Erythroblast (primary cell): ENCODE data around the gene HDAC4.

Experiments used
- DNase-seq, 2 experiments: peaks; one replicate each; lab custom pipeline; 2025; lab: John Stamatoyannopoulos, UW
- GATA1 ChIP-seq: IDR thresholded peaks from 2 replicates; pipeline ENCODE4 v1.6.1; 2011; ENCODE audit warnings: low read depth, mild to moderate bottlenecking, control low read depth, low read length, moderate library complexity
- POLR2A ChIP-seq: IDR thresholded peaks from 2 replicates; pipeline ENCODE4 v1.6.1; 2011; ENCODE audit warnings: mild to moderate bottlenecking, low read length

The HDAC4 gene

DNA sequence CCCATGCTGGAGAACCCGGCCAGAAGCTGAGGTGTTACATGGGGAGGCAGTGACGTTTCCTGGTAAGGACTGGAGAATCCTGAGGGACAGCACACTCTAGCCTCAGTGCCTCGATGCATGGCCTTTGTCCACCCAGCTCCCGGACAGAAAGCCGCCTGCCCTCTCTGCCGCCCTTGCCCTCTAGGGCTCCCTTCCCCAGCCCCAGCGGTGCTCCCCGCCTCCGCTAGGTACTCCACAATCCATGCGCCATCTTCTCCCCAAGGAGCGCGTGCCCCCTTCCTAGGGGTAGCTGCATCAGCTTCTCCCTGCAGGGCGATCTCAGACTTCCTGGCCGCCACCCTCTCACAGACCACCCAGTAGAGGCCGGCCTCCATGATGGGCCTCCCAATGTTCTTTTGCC, 301.3 kb downstream of the HDAC4 start:
- TF ChIP-seq GATA1 = no peak
- no peak for TF ChIP-seq POLR2A
- DNase-seq = no peak

DNA sequence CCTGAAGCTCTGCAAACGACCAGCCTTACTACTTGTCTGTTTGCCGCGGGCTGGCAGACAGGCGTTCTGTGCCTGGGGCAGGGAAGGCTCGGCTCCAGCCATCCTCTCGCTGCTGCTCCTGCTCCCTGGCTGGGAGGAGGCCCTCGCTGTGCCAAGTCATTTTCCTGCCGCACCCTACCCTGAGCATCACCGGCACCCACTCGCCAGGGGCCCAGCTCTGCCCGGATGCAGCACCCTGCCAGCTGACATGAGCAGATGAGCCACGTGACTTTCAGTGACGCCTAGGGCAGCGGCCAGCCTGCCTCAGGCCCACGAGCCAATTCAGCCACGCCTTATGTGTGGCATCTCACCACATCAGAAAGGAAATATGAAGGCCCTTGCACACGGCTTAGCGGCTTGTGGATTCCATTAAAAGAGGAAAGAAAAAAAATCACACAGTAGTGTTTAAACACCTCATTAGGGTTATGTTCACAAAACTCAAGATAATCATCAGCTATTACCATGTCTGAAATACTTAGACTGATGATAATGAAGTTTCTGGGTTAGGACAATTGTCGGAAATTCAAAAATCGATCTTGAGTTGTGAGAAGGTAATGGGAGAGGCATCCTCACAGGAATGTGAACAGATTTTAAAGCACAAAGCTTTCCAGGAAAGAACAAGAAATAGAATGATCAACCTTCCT, 302.4 kb downstream of the HDAC4 start:
- TF ChIP-seq POLR2A (no peak), GATA1 (no peak)
- DNase-seq = no peak

DNA sequence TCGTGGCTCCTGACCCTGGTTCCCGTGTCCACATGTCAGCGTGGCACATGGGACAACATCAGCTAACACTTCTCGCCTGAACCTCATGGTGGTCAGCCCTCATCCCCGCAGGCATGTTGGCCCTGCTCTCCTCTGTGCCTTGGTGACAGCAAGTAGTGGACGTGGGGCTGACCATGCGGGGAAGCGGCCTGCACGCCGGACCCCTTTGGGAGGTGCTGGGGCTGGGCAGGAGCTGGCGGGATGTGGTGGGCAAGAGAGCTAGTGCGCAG, 303.5 kb downstream of the HDAC4 start:
- no peak for TF ChIP-seq POLR2A
- TF ChIP-seq GATA1 = no peak
- no peak for DNase-seq

DNA sequence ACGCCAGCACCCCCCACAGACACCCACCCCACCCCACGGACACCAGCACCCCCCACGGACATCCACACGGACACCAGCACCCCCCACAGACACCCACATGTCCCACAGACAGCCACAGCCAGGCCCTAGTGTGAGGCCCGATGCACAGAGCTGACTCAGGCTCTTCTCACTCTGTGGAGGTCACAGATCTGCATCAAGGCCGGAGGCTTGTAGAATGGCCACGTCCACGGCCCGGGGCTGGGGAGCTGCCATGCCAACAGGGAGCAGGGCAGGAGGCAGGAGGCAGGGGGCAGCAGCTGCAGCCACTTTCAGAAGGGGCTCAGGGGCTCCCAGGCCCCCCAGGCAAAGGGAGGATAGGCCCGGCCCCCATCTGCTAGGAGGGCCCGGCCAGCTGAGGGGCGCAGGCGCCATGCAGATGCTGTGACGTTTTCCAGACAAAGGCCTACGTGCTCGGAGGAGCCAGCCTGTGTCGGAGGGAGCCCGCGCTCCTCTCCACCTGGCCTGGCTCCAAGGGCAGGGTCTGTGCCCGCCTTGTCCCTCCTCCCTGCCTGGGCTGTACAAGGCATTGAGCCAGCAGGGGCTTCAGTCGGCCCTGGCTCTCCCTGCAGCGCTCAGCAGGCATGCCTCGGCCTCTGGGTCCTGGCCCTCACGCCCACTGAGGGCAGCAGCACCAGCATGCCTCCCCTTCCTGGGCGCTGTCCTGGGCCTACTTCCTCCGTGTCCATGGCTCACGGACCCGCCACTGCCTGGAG, 304.0 kb downstream of the HDAC4 start:
- DNase-seq = no peak
- TF ChIP-seq POLR2A (no peak), GATA1 (no peak)

DNA sequence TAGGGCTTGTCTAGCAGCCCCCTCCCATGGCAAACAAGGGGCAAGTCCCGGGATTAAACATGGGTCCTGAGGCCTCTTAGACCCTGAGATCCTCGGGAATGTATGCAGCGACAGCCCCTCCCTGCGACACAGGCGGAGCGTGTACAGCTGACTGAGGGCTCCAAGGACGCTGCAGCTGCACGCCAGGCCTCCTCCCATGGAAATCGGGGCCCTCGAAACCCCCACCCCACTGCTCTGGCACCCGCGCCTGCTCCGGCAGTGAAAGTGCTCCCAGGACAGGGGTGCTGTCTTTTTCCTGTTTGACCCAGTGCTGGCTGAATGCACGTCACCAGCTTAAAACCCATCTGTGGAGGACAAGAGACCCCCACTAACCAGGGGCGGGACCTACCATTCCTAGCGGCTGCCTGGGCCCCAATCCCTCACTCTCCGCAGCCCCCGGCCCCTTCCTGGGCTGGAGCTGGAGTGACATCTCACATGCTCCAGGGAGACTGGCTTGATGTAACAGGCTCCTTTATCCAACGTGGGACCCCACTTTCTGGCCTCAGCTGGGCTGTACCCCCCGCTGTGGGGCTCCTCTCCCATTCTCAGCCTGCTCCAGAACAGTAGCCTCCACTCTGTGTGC, 305.2 kb downstream of the HDAC4 start:
- TF ChIP-seq GATA1 = no peak
- TF ChIP-seq POLR2A = no peak
- DNase-seq = no peak

DNA sequence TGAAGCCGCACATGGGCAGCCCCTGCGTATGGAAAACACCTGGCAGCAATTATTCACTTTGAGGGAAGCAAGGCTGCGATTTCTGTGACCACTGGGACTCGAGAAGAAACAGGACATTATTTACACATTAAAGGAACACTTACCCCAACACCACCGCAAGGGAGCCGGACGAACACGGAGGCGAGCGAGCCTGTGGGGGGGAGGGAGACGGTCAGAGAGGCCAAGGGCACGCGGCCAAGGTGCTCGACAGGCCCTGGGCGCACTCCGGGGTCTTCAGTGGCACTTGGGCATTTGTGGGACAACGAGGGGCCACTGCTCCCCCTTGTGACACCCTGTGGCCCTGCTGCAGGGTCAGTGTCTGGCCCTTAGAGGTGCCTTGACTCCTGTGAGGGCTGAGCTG, 306.0 kb downstream of the HDAC4 start:
- no peak for DNase-seq
- TF ChIP-seq GATA1 (no peak), POLR2A (no peak)

DNA sequence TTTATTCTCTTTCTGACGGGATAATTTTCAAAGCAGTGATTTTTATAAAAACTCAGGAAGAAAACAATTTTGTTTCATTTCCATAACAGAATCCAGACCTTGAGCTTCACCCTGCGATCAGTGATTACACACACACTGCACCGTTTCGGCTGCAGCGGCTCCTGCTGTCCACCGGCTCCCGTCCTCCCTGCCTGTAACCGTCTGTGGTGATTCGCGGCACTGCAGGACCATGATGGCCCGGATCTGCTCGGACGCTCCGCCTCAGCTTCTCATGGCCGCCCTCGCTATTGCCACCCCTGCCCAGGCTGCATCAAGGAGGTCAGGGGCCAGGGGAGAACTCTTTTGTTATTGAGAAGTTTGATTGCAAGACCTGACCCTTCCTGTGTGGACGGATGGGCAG, 306.9 kb downstream of the HDAC4 start:
- no peak for DNase-seq
- TF ChIP-seq GATA1 = no peak

DNA sequence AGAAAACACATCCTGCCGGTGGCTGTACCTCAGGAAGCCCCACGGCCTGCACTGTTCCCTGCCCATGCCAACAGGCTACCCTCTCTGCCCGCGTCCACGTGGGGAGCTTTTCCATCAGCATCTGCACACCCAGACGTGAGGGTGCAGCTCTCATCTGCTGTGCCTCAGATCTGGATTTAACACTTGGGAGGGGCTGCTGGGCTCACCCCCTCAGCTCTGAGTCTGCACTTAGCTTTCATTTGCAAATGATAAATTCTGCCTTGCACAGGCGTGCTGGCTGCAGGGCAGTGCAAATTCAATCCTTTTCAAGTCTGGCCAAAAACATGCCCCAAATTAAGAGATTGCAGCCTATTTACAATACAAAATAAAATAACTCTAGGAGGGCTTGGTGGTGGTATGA, 307.3 kb downstream of the HDAC4 start:
- no peak for DNase-seq
- TF ChIP-seq POLR2A (no peak), GATA1 (no peak)

DNA sequence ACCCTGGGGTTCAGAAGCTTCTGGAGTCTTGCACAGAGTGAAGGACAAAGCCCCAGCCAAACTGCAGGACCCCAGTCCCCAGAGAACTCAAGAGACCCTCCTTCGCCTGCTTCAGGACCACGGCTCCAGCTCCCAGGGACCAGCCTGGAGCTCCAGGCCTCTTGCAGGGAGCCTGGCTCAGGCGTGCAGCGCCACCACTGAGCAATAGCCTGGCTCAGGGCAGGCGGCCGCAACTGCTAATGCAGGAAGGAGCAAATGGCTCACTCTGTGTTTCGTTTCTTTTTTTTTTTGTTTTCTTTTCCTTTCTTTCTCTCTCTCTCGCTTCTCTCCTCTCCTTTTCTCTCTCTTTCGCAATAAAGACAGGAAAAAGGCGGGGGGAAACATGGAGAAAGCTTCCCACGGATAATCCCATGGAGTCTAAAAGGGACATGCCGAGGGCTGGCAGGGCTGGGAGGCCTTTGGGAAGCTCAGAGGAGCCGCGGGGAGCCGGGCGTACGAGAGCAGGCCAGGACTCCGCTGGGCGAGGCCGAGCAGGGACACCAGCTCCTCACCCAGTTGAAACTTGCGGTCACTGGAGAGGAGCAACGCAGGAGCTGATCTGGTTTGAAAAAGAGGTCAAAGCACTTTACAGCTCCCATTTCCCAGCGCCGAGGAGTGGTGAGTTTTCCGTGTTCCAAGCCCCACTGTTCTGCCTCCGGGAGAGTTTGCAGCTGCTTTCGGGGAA, 308.1 kb downstream of the HDAC4 start:
- no peak for TF ChIP-seq GATA1
- DNase-seq = no peak

DNA sequence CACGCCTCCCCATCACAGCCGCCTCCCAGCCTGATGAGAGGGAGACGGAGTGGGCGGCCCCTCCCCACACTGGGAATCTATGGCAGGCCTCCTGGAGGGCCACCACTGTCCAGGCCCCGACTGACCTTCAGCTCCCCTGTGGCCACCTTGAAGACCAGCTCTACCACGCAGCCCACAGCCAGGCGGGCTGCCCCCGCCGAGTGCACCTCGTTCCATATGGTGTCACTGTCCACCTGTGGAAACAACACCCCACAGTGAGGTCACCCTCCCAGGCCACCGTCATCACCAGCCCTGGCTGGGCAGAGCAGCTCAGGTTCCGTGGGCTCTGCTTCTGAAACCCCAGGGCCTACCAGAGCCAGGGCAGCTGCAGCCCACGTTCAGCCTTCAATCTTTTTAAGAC, 310.9 kb downstream of the HDAC4 start:
- no peak for DNase-seq
- TF ChIP-seq POLR2A = no peak
- TF ChIP-seq GATA1 = no peak

DNA sequence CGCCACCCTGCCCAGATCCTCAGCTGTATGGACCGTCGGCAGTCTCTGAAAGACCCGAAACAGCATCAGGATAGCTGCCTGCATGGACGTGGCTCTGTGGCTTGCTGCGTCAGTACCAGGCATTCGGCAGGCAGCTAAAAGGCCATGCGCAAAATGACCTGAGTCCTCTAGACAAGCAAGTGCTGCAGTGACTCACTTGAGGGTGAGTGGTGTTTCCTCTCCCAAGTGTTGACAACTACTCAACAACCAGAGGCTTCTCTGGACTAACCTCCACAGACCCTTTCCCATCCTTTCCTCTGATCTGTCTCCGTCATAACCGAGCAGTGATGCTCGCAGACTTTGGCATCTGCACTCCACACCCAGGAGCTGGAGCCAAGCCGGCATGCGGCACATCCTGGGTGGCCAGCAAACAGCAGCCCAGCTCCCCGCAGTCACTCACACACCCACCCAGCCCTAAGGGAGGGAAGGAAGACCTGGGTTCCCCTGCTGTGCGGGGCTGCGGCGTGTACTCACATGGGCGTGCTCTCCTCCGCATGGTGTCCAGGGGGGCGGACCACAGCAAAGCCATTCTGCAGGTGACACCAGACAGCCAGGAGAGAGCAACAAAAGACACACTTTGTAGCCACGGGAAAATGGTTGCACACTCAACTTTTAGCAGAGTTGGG, 313.6 kb downstream of the HDAC4 start:
- TF ChIP-seq POLR2A (no peak), GATA1 (no peak)
- DNase-seq = no peak

DNA sequence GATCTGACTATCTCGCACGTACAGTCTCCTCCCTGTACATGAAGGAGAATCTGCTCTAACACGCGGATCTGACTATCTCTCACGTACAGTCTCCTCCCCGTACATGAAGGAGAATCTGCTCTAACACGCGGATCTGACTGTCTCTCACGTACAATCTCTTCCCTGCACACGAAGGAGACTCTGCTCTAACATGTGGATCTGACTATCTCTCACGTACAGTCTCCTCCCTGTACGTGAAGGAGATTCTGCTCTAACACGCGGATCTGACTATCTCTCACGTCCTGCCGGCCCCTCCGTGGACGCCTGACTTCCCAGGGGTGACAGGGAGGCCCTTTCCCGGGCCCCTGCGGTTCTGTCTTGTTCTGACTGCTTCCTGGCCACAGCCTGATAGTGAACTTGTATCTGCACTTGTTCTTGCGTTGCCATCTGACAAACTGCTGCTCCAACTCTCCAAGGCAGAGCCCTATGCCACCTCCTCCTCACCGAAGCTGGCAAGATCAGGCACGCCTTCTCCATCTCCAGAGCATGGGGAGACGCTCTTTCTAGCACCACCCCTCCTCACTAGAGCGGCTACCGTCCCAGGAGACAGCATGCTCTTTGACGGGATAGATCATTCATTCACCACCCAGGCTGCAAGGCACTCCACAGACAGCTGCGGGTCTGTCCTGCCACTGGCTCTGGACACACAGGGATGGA, 314.3 kb downstream of the HDAC4 start:
- DNase-seq = peak in 1 of 2 experiments; percentile 43

More for the DNA sequence above, 314.3 kb downstream of the HDAC4 start:
- no peak for TF ChIP-seq GATA1
- TF ChIP-seq POLR2A = no peak
